Ovary (tissue), 9 donors: Measurements from ENCODE around the gene BCAP29. TPM values are rescaled to one million over a fixed set of nuclear protein-coding genes. Genes with fewer than 3 reads are reported as not detected.

Experiments used
- DNase-seq, 5 donors: peaks; one replicate each; pipeline ENCODE4 v3.0.0-alpha.2; 2019 to 2020
- H3K27ac ChIP-seq, 2 donors: fragments of 200-600 bp; one replicate each; pipeline versions ENCODE4 v1.5.1 to v1.8.0; 2019 to 2022
- H3K27me3 ChIP-seq: fragments of 200-600 bp; one replicate; pipeline ENCODE4 v1.8.0; 2022
- H3K36me3 ChIP-seq: fragments of 200-600 bp; sonication (generic); one replicate; pipeline ENCODE4 v1.5.1; 2019
- H3K4me1 ChIP-seq: one replicate; pipeline ENCODE4 v1.8.1; 2013; ENCODE audit warnings: mild to moderate bottlenecking, moderate library complexity; ENCODE audit not compliant: insufficient read depth
- H3K4me3 ChIP-seq: fragments of 200-600 bp; sonication (generic); one replicate; pipeline ENCODE4 v1.5.1; 2017
- H3K9me3 ChIP-seq, 2 donors: fragments of 200-600 bp in 1 of 2; sonication (generic) in 1 of 2; one replicate each; pipeline versions ENCODE4 v1.5.1 to v1.8.1; 2013 to 2019; ENCODE audit warnings: mild to moderate bottlenecking in 1 of 2, moderate library complexity in 1 of 2
- CTCF ChIP-seq, 3 donors: fragments of 450-650 bp in 2 of 3; fragments of 200-600 bp in 1 of 3; IDR thresholded peaks; one replicate each; pipeline versions ENCODE4 v1.5.1 to v1.8.0; 2016 to 2022; ENCODE audit warnings: antibody characterized with exemption in 3 of 3, mild to moderate bottlenecking in 1 of 3
- EP300 ChIP-seq: sonication (generic); formaldehyde crosslinking; IDR thresholded peaks from one replicate; pipeline ENCODE4 v1.6.1; 2017; ENCODE audit warnings: antibody characterized with exemption
- POLR2A ChIP-seq: fragments of 450-650 bp; IDR thresholded peaks from one replicate; pipeline ENCODE4 v1.6.1; 2017; ENCODE audit warnings: antibody characterized with exemption, mild to moderate bottlenecking, moderate library complexity
- WGBS, 3 donors: extraction: QIAGEN DNeasy Blood & Tissue Kit in 1 of 3; methylation state at CpG; one replicate each; pipeline versions ENCODE4 v1.1.5 to v1.1.7; 2013 to 2017; 5-methylcytosine and 5-hydroxymethylcytosine counted together
- intact Hi-C, 4 donors: fragments of 100-400 bp; cut with DNase I; formaldehyde crosslinking; loops; one replicate each; pipeline versions ENCODE4 v1.11.0 to v1.15.1; 2022 to 2023
- polyA plus RNA-seq, 2 donors: library from polyadenylated mRNA; stranded (reverse); fragments of 200-250 nt in 1 of 2; fragments of 350-450 nt in 1 of 2; fragmentation: Illumina TruSeq in 1 of 2; extraction: RNeasy Lipid Tissue Mini Kit (QIAGEN cat#74804) in 1 of 2; gene quantifications; one replicate each; pipeline ENCODE4 v1.2.3, GENCODE V29; 2013 to 2014
- total RNA-seq, 7 donors: library from RNA; depleted of rRNA in 2 of 7; stranded (reverse); fragments of >200 nt in 2 of 7; fragmentation: NEBNext Ultra II Directional in 3 of 7; extraction: Animal tissue kit (Norgen Biotek cat#: 25700) in 3 of 7; gene quantifications; one replicate each; pipeline versions ENCODE4 v1.1.0 to v1.2.4, GENCODE V29; 2016 to 2023
- donor health status: DM: no; HTN: no; CAD: no; lungs with moderate emphysema.
- donor health status: DM: no; HTN: no; CAD: no.
- donor health status: Bipolar disorder and iron deficiency.
- donor health status: DM: yes; HTN: yes; CAD: no.
- donor health status: DM: no; HTN: no; CAD: no.
- donor health status: DM: yes; HTN: yes; CAD: no.

The BCAP29 gene
- total and polyA plus RNA-seq, 9 donors: 30.0 to 70.9 (median 42.5) TPM

- Histone ChIP-seq H3K27ac (no peak overlapping the region), H3K4me1 (no peaks in the 10 kb centered on the region), H3K4me3 (no peak overlapping the region), H3K36me3 (no peaks in the 10 kb centered on the region), H3K27me3 (no peaks in the 10 kb centered on the region), H3K9me3 (no peaks in the 10 kb centered on the region)
- 76 to 97% (median 96%) methylated on average over 4 of the region's 4 CpGs for WGBS, 3 donors
- no peak for DNase-seq
- TF ChIP-seq CTCF (IDR thresholded peaks at IDR 0.05) (no peak), EP300 (no peak), POLR2A (no peak)
- intact Hi-C loops: no loop called here
Observed at GRCh38 chr7:107615910-107616680, 36.0 kb downstream of the BCAP29 start.

GRCh38 chr7:107622429-107622828, 42.4 kb downstream of the BCAP29 start:
- 63 to 79% (median 79%) methylated on average over 1 of the region's 1 CpG for whole genome bisulfite sequencing, 3 donors
- H3K4me3 ChIP-seq: no peak overlapping the region
- no peaks in the 10 kb centered on the region for H3K27me3 ChIP-seq
- no peaks in the 10 kb centered on the region for H3K36me3 ChIP-seq
- no peak overlapping the region for H3K27ac ChIP-seq
- TF ChIP-seq CTCF (IDR thresholded peaks at IDR 0.05) (no peak), EP300 (no peak), POLR2A (no peak)
- no peak for DNase-seq
- H3K9me3 ChIP-seq: no peaks in the 10 kb centered on the region
- intact Hi-C loops: no loop called here
- H3K4me1 ChIP-seq: no peaks in the 10 kb centered on the region

- TF ChIP-seq POLR2A (no peak), CTCF (IDR thresholded peaks at IDR 0.05) (no peak), EP300 (no peak)
- H3K9me3 ChIP-seq: no peaks in the 10 kb centered on the region
- intact Hi-C loops: no loop called here
- no peaks in the 10 kb centered on the region for H3K27me3 ChIP-seq
- no peak overlapping the region for H3K27ac ChIP-seq
- no peak for DNase-seq
- H3K4me3 ChIP-seq: no peak overlapping the region
- no peaks in the 10 kb centered on the region for H3K4me1 ChIP-seq
- H3K36me3 ChIP-seq: no peaks in the 10 kb centered on the region
- 62 to 71% (median 68%) methylated on average over 2 of the region's 2 CpGs for WGBS, 3 donors
Observed at GRCh38 chr7:107622894-107623293, 42.8 kb downstream of the BCAP29 start.

GRCh38 chr7:107627002-107627401, 47.0 kb downstream of the BCAP29 start:
- TF ChIP-seq POLR2A (no peak), EP300 (no peak), CTCF (IDR thresholded peaks at IDR 0.05) (no peak)
- Histone ChIP-seq H3K36me3 (no peaks in the 10 kb centered on the region), H3K27ac (no peak overlapping the region), H3K4me3 (no peak overlapping the region), H3K4me1 (no peaks in the 10 kb centered on the region), H3K9me3 (no peaks in the 10 kb centered on the region), H3K27me3 (no peaks in the 10 kb centered on the region)
- 95 to 98% (median 95%) methylated on average over 4 of the region's 4 CpGs for WGBS, 3 donors
- intact Hi-C loops: no loop called here
- no peak for DNase-seq
